Left lung (tissue), 10 donors: Measurements from ENCODE around the gene DLGAP1. TPM values are rescaled to one million over a fixed set of nuclear protein-coding genes. Genes with fewer than 3 reads are reported as not detected.

Experiments
- ATAC-seq: fragments of 200-7000 bp; cut with Tn5 transposase; one replicate; pipeline ENCODE4 v1.9.1; 2020; ENCODE audit warnings: moderate library complexity
- DNase-seq, 4 donors: peaks; one replicate each; pipeline ENCODE4 v3.0.0-alpha.2; 2013 to 2020
- H3K27ac ChIP-seq, 2 donors: fragments of 200-600 bp; sonication (generic) in 1 of 2; one replicate each; pipeline versions ENCODE4 v1.5.0 to v1.8.0; 2020 to 2021
- H3K27me3 ChIP-seq, 2 donors: fragments of 200-600 bp; sonication (generic) in 1 of 2; one replicate each; pipeline versions ENCODE4 v1.5.0 to v1.8.0; 2020 to 2021
- H3K36me3 ChIP-seq, 2 donors: fragments of 200-600 bp; sonication (generic) in 1 of 2; one replicate each; pipeline versions ENCODE4 v1.5.0 to v1.8.0; 2020 to 2021
- H3K4me1 ChIP-seq, 2 donors: fragments of 200-600 bp; one replicate each; pipeline ENCODE4 v1.8.0; 2021
- H3K4me3 ChIP-seq, 2 donors: fragments of 200-600 bp; sonication (generic) in 1 of 2; one replicate each; pipeline versions ENCODE4 v1.5.0 to v1.8.0; 2020 to 2021; ENCODE audit warnings: mild to moderate bottlenecking in 1 of 2
- H3K9me3 ChIP-seq, 2 donors: fragments of 200-600 bp; sonication (generic) in 1 of 2; one replicate each; pipeline versions ENCODE4 v1.5.0 to v1.8.0; 2020 to 2021
- CTCF ChIP-seq, 2 donors: fragments of 200-600 bp; sonication (generic) in 1 of 2; IDR thresholded peaks; one replicate each; pipeline versions ENCODE4 v1.5.0 to v1.8.0; 2021; ENCODE audit warnings: antibody characterized with exemption in 2 of 2
- intact Hi-C, 2 donors: fragments of 100-400 bp; cut with DNase I; formaldehyde crosslinking; loops; one replicate each; pipeline versions ENCODE4 v1.11.2 to v1.14.2; 2022
- polyA plus RNA-seq, 6 donors: library from polyadenylated mRNA; unstranded; fragments of 120-200 nt; gene quantifications; one replicate each; pipeline ENCODE4 v1.2.1, GENCODE V29; 2013; ENCODE audit not compliant: insufficient read length in 6 of 6
- total RNA-seq, 2 donors: library from RNA; stranded (reverse); fragmentation: NEBNext Ultra II Directional; extraction: Animal tissue kit (Norgen Biotek cat#: 25700); gene quantifications; one replicate each; pipeline ENCODE4 v1.2.1, GENCODE V29; 2021
- donor health status: DM: no; HTN: yes; CAD: no.
- donor health status: DM: no; HTN: no; CAD: no.

The DLGAP1 gene
- total and polyA plus RNA-seq, 8 donors: 1.6 to 4.0 (median 2.1) TPM

- Histone ChIP-seq H3K4me1 (peaks cover 0 to 14% of the 10 kb centered on the region in 2 donors), H3K4me3 (no peak overlapping the region), H3K9me3 (no peaks in the 10 kb centered on the region), H3K27me3 (peaks cover 6 to 32% of the 10 kb centered on the region in 2 donors), H3K27ac (no peak overlapping the region), H3K36me3 (no peaks in the 10 kb centered on the region)
- intact Hi-C loops: no loop called here
- ATAC-seq (no peak), DNase-seq (no peak)
- TF ChIP-seq CTCF (IDR thresholded peaks at IDR 0.05): no peak
These were observed 959.2 kb downstream of the DLGAP1 start for GRCh38 chr18:3495691-3496430.

- no peaks in the 10 kb centered on the region for H3K9me3 ChIP-seq
- no peak for TF ChIP-seq CTCF (IDR thresholded peaks at IDR 0.05)
- no peaks in the 10 kb centered on the region for H3K36me3 ChIP-seq
- DNase-seq: no peak
- peaks cover 0 to 8% of the 10 kb centered on the region in 2 donors for H3K4me1 ChIP-seq
- intact Hi-C loops: no loop called here
- H3K27me3 ChIP-seq: peaks cover 2 to 19% of the 10 kb centered on the region in 2 donors
- H3K4me3 ChIP-seq: no peak overlapping the region
- no peak for ATAC-seq
- no peak overlapping the region for H3K27ac ChIP-seq
These were observed 960.5 kb downstream of the DLGAP1 start for GRCh38 chr18:3494569-3494968.

GRCh38 chr18:3494245-3494526 lies 960.9 kb downstream of the DLGAP1 start:
- Histone ChIP-seq H3K27ac (no peak overlapping the region), H3K36me3 (no peaks in the 10 kb centered on the region), H3K27me3 (peaks cover 0 to 15% of the 10 kb centered on the region in 2 donors), H3K9me3 (no peaks in the 10 kb centered on the region), H3K4me1 (peaks cover 0 to 4% of the 10 kb centered on the region in 2 donors), H3K4me3 (no peak overlapping the region)
- TF ChIP-seq CTCF (IDR thresholded peaks at IDR 0.05): no peak
- intact Hi-C loops: no loop called here
- no peak for DNase-seq
- no peak for ATAC-seq

- H3K9me3 ChIP-seq: no peaks in the 10 kb centered on the region
These were observed 961.4 kb downstream of the DLGAP1 start for GRCh38 chr18:3493501-3494244.

More at GRCh38 chr18:3493501-3494244, 961.4 kb downstream of the DLGAP1 start:
- no peak overlapping the region for H3K27ac ChIP-seq
- ATAC-seq (no peak), DNase-seq (no peak)
- TF ChIP-seq CTCF (IDR thresholded peaks at IDR 0.05): no peak
- H3K4me1 ChIP-seq: no peaks in the 10 kb centered on the region
- H3K36me3 ChIP-seq: no peaks in the 10 kb centered on the region
- peaks cover 0 to 10% of the 10 kb centered on the region in 2 donors for H3K27me3 ChIP-seq
- no peak overlapping the region for H3K4me3 ChIP-seq
- intact Hi-C loops: no loop called here
